Panc1 (cell line): Measurements from ENCODE around the gene PGA5. TPM values are rescaled to one million over a fixed set of nuclear protein-coding genes. Genes with fewer than 3 reads are reported as not detected.

Experiments used
- ATAC-seq: fragments of 200-7000 bp; cut with Tn5 transposase; 2 replicates; pipeline ENCODE4 v1.9.1; 2020; ENCODE audit warnings: mild to moderate bottlenecking, moderate library complexity
- BruUV-seq: library from RNA; stranded (reverse); fragments of 400-500 nt; replicated peaks from 2 replicates; lab custom pipeline; 2021; lab: Mats Ljungman, UMichigan
- CTCF ChIA-PET: fragments of 300-600 bp; sonication (Branson Sonifier 250); formaldehyde crosslinking; loops from one replicate; lab custom pipeline; 2022; ENCODE audit warnings: antibody characterized with exemption; lab: Charles Lee
- POLR2A ChIA-PET: fragments of 300-600 bp; sonication (Branson Sonifier 250); formaldehyde crosslinking; loops from one replicate; lab custom pipeline; 2022; ENCODE audit warnings: antibody characterized with exemption; lab: Charles Lee
- DNase-seq: peaks from one replicate; pipeline ENCODE4 v3.0.0-alpha.2; 2010; ENCODE audit warnings: low read depth, low spot score
- H3K27ac ChIP-seq: 2 replicates; pipeline ENCODE4 v1.5.1; 2011; ENCODE audit warnings: mild to moderate bottlenecking, low read length, inconsistent platforms
- H3K27me3 ChIP-seq: fragments of 200-500 bp; sonication (Bioruptor generic); 2 replicates; pipeline ENCODE4 v1.6.0; 2014; ENCODE audit warnings: low read length, inconsistent platforms; ENCODE audit not compliant: control insufficient read depth, insufficient read depth
- H3K36me3 ChIP-seq: fragments of 200-500 bp; sonication (Bioruptor generic); 2 replicates; pipeline ENCODE4 v1.5.1; 2014; ENCODE audit warnings: inconsistent platforms, mild to moderate bottlenecking, low read length, moderate library complexity; ENCODE audit not compliant: control insufficient read depth, insufficient read depth
- H3K4me1 ChIP-seq: 2 replicates; pipeline ENCODE4 v1.5.1; 2011; ENCODE audit warnings: inconsistent platforms, mild to moderate bottlenecking, low read length, moderate library complexity; ENCODE audit not compliant: control insufficient read depth, insufficient read depth
- H3K4me3 ChIP-seq, 2 experiments: 2 replicates each; pipeline ENCODE4 v1.5.1; 2011 to 2012; ENCODE audit warnings: low read depth in 2 of 2, low read length in 2 of 2, mild to moderate bottlenecking in 2 of 2, inconsistent platforms in 1 of 2, moderate library complexity in 1 of 2
- H3K9me3 ChIP-seq: fragments of 200-500 bp; sonication (Bioruptor generic); 2 replicates; pipeline ENCODE4 v1.5.1; 2014; ENCODE audit warnings: low read depth, mild to moderate bottlenecking, inconsistent platforms, low read length, moderate library complexity; ENCODE audit not compliant: control insufficient read depth, insufficient read depth
- POLR2AphosphoS5 ChIP-seq: IDR thresholded peaks from 2 replicates; pipeline ENCODE4 v1.6.1; 2012; ENCODE audit warnings: mild to moderate bottlenecking, low read depth, low read length, moderate library complexity
- REST ChIP-seq, 2 experiments: IDR thresholded peaks; 2 replicates each; pipeline ENCODE4 v1.6.1; 2011 to 2012; ENCODE audit warnings: low read depth in 2 of 2, control low read depth in 1 of 2, low read length in 1 of 2, mild to moderate bottlenecking in 1 of 2, moderate library complexity in 1 of 2; ENCODE audit not compliant: insufficient read depth in 1 of 2
- SIN3A ChIP-seq: IDR thresholded peaks from 2 replicates; pipeline ENCODE4 v1.6.1; 2012; ENCODE audit warnings: low read depth, mild to moderate bottlenecking, low read length, moderate library complexity, borderline replicate concordance; ENCODE audit not compliant: insufficient read depth
- TCF7L2 ChIP-seq: IDR thresholded peaks from 2 replicates; pipeline ENCODE4 v1.6.1; 2011; ENCODE audit warnings: mild to moderate bottlenecking, low read depth, low read length, inconsistent platforms
- in situ Hi-C: cut with HindIII; loops from 2 replicates; pipeline ENCODE4 v1.10.0; 2016; ENCODE audit warnings: low sequenced_read_pairs, low pct_unique_long_range_greater_than_20kb
- intact Hi-C: fragments of 100-400 bp; cut with micrococcal nuclease; formaldehyde crosslinking; loops from one replicate; pipeline ENCODE4 v1.10.0; 2022; ENCODE audit not compliant: unreplicated experiment
- total RNA-seq: library from RNA; stranded (reverse); gene quantifications from one replicate; pipeline ENCODE4 v1.2.1, GENCODE V29; 2021; ENCODE audit not compliant: unreplicated experiment
- TF ChIP-seq, protein P1 (sequence below): fragments of 450-650 bp; IDR thresholded peaks from 2 replicates; pipeline ENCODE4 v1.5.1; 2017; ENCODE audit warnings: mild to moderate bottlenecking

The PGA5 gene
- total RNA-seq, 1 experiment from 2014 or later: not detected

- no peak for TF ChIP-seq REST (IDR thresholded peaks at IDR 0.05; ENCODE audit: insufficient read depth in 1 of 2, low read depth in 2 of 2, low read length in 1 of 2)
- TF ChIP-seq, protein P1, sequence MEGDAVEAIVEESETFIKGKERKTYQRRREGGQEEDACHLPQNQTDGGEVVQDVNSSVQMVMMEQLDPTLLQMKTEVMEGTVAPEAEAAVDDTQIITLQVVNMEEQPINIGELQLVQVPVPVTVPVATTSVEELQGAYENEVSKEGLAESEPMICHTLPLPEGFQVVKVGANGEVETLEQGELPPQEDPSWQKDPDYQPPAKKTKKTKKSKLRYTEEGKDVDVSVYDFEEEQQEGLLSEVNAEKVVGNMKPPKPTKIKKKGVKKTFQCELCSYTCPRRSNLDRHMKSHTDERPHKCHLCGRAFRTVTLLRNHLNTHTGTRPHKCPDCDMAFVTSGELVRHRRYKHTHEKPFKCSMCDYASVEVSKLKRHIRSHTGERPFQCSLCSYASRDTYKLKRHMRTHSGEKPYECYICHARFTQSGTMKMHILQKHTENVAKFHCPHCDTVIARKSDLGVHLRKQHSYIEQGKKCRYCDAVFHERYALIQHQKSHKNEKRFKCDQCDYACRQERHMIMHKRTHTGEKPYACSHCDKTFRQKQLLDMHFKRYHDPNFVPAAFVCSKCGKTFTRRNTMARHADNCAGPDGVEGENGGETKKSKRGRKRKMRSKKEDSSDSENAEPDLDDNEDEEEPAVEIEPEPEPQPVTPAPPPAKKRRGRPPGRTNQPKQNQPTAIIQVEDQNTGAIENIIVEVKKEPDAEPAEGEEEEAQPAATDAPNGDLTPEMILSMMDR: no peak
- no peak for TF ChIP-seq POLR2AphosphoS5
- no peak for TF ChIP-seq TCF7L2
- no peak for TF ChIP-seq SIN3A
- H3K4me1 ChIP-seq: no peaks in the 10 kb centered on the region
- ChIA-PET POLR2A (no interaction called here), CTCF (no interaction called here)
- DNase-seq (no peak), ATAC-seq (no peak)
- no peaks in the 10 kb centered on the region for H3K9me3 ChIP-seq
- no peak overlapping the region for H3K4me3 ChIP-seq
- no peaks in the 10 kb centered on the region for H3K27me3 ChIP-seq
- intact Hi-C loops (no loop called here), in situ Hi-C loops (no loop called here)
- H3K27ac ChIP-seq: no peak overlapping the region
- no TSS peak for BruUV-seq
- H3K36me3 ChIP-seq: peaks cover 15% of the 10 kb centered on the region
Measured at GRCh38 chr11:61297341-61297740, 56.4 kb downstream of the PGA5 start.

DNA sequence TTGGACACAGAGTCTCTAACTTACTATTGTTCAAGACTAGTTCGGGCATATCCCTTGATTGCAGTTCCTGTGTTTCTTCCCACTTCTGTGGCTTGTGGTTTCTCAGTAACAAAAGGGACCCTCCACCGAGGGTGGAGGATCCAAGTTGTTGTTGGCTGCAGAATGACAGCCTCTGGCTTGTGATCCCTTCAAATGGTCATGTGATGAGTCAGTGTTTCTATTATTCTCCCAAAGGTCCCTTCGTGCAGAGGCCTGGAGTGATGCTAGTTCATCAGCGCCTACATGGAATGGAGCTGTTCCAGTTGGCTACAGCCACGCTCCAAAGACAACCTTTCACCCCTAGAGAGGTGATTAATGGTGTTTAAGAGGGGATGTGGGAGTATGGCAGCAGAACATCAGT, 56.8 kb downstream of the PGA5 start:
- H3K4me1 ChIP-seq: no peaks in the 10 kb centered on the region
- BruUV-seq: no TSS peak
- H3K4me3 ChIP-seq: no peak overlapping the region
- H3K27me3 ChIP-seq: no peaks in the 10 kb centered on the region
- DNase-seq (no peak), ATAC-seq (no peak)
- intact Hi-C loops: no loop called here
- ChIA-PET POLR2A (no interaction called here), CTCF (no interaction called here)
- TF ChIP-seq REST (IDR thresholded peaks at IDR 0.05; ENCODE audit: insufficient read depth in 1 of 2, low read depth in 2 of 2, low read length in 1 of 2) (no peak), SIN3A (no peak), TCF7L2 (no peak), POLR2AphosphoS5 (no peak)
- TF ChIP-seq, protein P1: no peak
- in situ Hi-C loops: no loop called here
- peaks cover 15% of the 10 kb centered on the region for H3K36me3 ChIP-seq
- no peak overlapping the region for H3K27ac ChIP-seq
- no peaks in the 10 kb centered on the region for H3K9me3 ChIP-seq
